Caco-2 (cell line): ENCODE measurements around the gene EFNA2. TPM values are rescaled to one million over a fixed set of nuclear protein-coding genes. Genes with fewer than 3 reads are reported as not detected.

Experiments
- BruUV-seq: library from RNA; stranded (reverse); fragments of 400-500 nt; replicated peaks from 2 replicates; lab custom pipeline; 2021; lab: Mats Ljungman, UMichigan
- CTCF ChIA-PET: fragments of 300-600 bp; sonication (Branson Sonifier 250); formaldehyde crosslinking; loops from one replicate; lab custom pipeline; 2022; ENCODE audit warnings: antibody characterized with exemption; lab: Charles Lee
- POLR2A ChIA-PET: fragments of 300-600 bp; sonication (Branson Sonifier 250); formaldehyde crosslinking; loops from one replicate; lab custom pipeline; 2022; ENCODE audit warnings: antibody characterized with exemption; lab: Charles Lee
- DNase-seq, 2 experiments: peaks; one replicate each; pipeline versions ENCODE4 v3.0.0 to v3.0.0-alpha.2; 2020 to 2022
- H3K27me3 ChIP-seq: replicated peaks from 2 replicates; pipeline ENCODE4 v1.6.0; 2011; ENCODE audit warnings: low read length; ENCODE audit not compliant: control insufficient read depth, insufficient read depth
- H3K36me3 ChIP-seq: 2 replicates; pipeline ENCODE4 v1.5.1; 2011; ENCODE audit warnings: low read length; ENCODE audit not compliant: control insufficient read depth, insufficient read depth
- H3K4me1 ChIP-seq: fragments of 250-450 bp; sonication (Bioruptor Pico); 2 replicates; pipeline ENCODE4 v1.5.1; 2020; ENCODE audit warnings: mild to moderate bottlenecking
- H3K4me3 ChIP-seq: 2 replicates; pipeline ENCODE4 v1.5.1; 2011; ENCODE audit warnings: low read depth, mild to moderate bottlenecking, control low read depth, low read length
- H3K9me3 ChIP-seq: fragments of 250-450 bp; sonication (Bioruptor Pico); 2 replicates; pipeline ENCODE4 v1.5.1; 2020; ENCODE audit warnings: mild to moderate bottlenecking, moderate library complexity
- H3K27ac Mint-ChIP-seq: one replicate; pipeline ENCODE4 v1.8.0; 2022; ENCODE audit warnings: mixed read lengths; ENCODE audit not compliant: unreplicated experiment
- H3K27me3 Mint-ChIP-seq: one replicate; pipeline ENCODE4 v1.8.0; 2022; ENCODE audit warnings: mixed read lengths; ENCODE audit not compliant: insufficient read depth, unreplicated experiment
- H3K36me3 Mint-ChIP-seq: one replicate; pipeline ENCODE4 v1.8.0; 2022; ENCODE audit warnings: mild to moderate bottlenecking, mixed read lengths; ENCODE audit not compliant: insufficient read depth, unreplicated experiment
- H3K4me1 Mint-ChIP-seq: one replicate; pipeline ENCODE4 v1.8.0; 2022; ENCODE audit warnings: low read depth, mixed read lengths; ENCODE audit not compliant: unreplicated experiment
- H3K4me3 Mint-ChIP-seq: one replicate; pipeline ENCODE4 v1.8.0; 2022; ENCODE audit warnings: mild to moderate bottlenecking, moderate library complexity, mixed read lengths; ENCODE audit not compliant: unreplicated experiment
- H3K9me3 Mint-ChIP-seq: one replicate; pipeline ENCODE4 v1.8.0; 2022; ENCODE audit warnings: mixed read lengths; ENCODE audit not compliant: unreplicated experiment
- intact Hi-C: fragments of 100-400 bp; cut with micrococcal nuclease; formaldehyde crosslinking; loops from one replicate; pipeline ENCODE4 v1.10.0; 2022; ENCODE audit not compliant: unreplicated experiment
- total RNA-seq: library from RNA; stranded (reverse); gene quantifications from 2 replicates; pipeline ENCODE4 v1.2.3, GENCODE V29; 2022
- TF ChIP-seq, protein P1 (sequence below), 2 experiments: fragments of 200-600 bp in 1 of 2; IDR thresholded peaks; 1 replicate in 1 of 2; 2 replicates in 1 of 2; pipeline versions ENCODE4 v1.5.1 to v1.8.0; 2011 to 2022; ENCODE audit warnings: antibody characterized with exemption in 1 of 2, control low read depth in 1 of 2, inconsistent platforms in 1 of 2, low read depth in 1 of 2, low read length in 1 of 2, mild to moderate bottlenecking in 1 of 2, moderate library complexity in 1 of 2; ENCODE audit not compliant: insufficient read depth in 1 of 2, severe bottlenecking in 1 of 2, unreplicated experiment in 1 of 2

Gene EFNA2
- total RNA-seq, 1 experiment from 2014 or later, result 18.6 TPM

DNA sequence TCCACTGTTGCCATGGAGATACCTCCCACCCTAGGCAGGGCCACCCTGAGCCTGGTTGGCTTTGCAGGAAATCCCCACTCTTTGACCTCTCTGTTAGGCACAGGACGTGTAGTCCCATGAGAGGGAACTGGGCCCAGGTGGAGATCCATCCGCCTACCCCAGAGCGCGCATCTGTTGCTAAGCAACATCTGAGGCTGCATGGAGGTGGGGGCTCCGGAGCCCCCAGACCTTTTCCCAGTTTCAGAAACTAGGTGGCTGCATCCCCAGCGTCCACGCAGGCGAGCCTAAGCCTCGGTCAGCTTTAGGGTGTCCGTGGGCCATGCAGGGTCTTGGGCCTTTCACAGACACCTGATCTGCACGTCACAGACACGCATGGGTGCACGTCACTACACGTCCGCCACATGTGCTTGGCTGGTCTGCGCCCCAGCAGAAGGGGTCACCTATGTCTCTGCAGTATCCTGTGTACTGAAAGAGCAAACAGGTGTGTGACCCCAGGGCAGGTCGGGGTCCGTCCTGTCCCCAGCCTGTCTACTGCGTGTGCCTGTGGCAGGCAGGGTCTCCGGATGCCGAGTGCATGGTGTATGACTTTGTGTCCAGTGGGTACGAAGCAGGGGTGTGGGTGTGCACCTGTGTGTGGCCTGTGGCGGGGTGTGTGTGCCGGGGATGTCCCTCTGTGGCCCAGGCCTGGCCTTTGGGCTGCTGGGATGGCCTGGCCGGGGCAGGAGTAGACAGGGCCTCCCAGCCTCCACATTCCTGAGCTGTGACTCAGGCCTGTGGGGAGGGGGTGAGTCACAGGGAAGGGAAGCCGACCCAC, 20.7 kb upstream of the EFNA2 start:
- Histone ChIP-seq H3K36me3 (no peaks in the 10 kb centered on the region), H3K4me1 (peaks cover 58% of the 10 kb centered on the region), H3K4me3 (peak overlapping the region; percentile 8), H3K9me3 (no peaks in the 10 kb centered on the region), H3K27me3 (no peaks in the 10 kb centered on the region)
- Mint-ChIP-seq H3K9me3 (no peaks in the 10 kb centered on the region), H3K27me3 (no peaks in the 10 kb centered on the region), H3K4me1 (peaks cover 35% of the 10 kb centered on the region), H3K27ac (peak overlapping the region; percentile 97), H3K4me3 (peak overlapping the region; percentile 79), H3K36me3 (peaks cover 70% of the 10 kb centered on the region)
- intact Hi-C loops, result no loop called here
- ChIA-PET POLR2A (interaction anchor here (0.8 to 3.5 kb wide), 4 partner anchors 10 to 20 kb away, joined by 4 to 70 read pairs (median 20); partner anchors contain the start of genes FAM174C and MIDN), CTCF (interaction anchor here (0.7 to 5.4 kb wide), 3 partner anchors 12 to 20 kb away, joined by 4 to 440 read pairs (median 37); no protein-coding TSS in a partner anchor)
- BruUV-seq, result TSS peak; percentile 12
- TF ChIP-seq, protein P1, sequence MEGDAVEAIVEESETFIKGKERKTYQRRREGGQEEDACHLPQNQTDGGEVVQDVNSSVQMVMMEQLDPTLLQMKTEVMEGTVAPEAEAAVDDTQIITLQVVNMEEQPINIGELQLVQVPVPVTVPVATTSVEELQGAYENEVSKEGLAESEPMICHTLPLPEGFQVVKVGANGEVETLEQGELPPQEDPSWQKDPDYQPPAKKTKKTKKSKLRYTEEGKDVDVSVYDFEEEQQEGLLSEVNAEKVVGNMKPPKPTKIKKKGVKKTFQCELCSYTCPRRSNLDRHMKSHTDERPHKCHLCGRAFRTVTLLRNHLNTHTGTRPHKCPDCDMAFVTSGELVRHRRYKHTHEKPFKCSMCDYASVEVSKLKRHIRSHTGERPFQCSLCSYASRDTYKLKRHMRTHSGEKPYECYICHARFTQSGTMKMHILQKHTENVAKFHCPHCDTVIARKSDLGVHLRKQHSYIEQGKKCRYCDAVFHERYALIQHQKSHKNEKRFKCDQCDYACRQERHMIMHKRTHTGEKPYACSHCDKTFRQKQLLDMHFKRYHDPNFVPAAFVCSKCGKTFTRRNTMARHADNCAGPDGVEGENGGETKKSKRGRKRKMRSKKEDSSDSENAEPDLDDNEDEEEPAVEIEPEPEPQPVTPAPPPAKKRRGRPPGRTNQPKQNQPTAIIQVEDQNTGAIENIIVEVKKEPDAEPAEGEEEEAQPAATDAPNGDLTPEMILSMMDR (IDR thresholded peaks at IDR 0.05; ENCODE audit: insufficient read depth in 1 of 2, low read depth in 1 of 2, low read length in 1 of 2, severe bottlenecking in 1 of 2, unreplicated experiment in 1 of 2), result no peak
- peak; percentile 91 to 92 for DNase-seq

DNA sequence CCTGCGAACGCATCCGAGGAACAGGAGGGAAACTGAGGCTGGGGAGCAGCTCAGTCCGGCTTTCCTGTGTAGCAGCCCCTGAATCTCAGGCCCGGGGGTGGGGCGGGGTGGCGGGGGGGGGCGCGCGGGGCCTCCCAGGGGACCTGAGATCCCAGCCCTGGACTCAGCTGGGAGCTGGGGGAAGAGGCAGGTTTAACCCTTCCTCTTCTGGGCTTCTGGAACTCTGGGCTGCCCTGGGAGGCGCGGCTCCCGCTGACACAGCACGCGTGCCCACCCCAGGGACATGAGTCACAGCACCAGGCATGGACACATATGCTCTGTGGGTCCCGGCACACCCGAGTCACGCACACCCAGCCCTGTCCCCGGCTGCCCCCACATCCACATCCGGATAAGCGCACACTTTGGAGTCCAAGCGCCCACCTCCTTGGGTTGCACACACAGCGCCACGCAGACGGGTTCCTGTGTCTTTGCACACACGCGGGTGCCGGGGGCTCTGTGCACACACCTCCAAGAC, 20.0 kb upstream of the EFNA2 start:
- peak overlapping the region; percentile 58 for H3K4me3 ChIP-seq

More for the DNA sequence above, 20.0 kb upstream of the EFNA2 start:
- peak overlapping the region; percentile 79 for H3K4me3 Mint-ChIP-seq
- TF ChIP-seq, protein P1 (IDR thresholded peaks at IDR 0.05; ENCODE audit: insufficient read depth in 1 of 2, low read depth in 1 of 2, low read length in 1 of 2, severe bottlenecking in 1 of 2, unreplicated experiment in 1 of 2), result no peak
- H3K36me3 Mint-ChIP-seq, result peaks cover 70% of the 10 kb centered on the region
- POLR2A ChIA-PET, result interaction anchor here (0.8 to 3.5 kb wide), 4 partner anchors 10 to 21 kb away, joined by 4 to 70 read pairs (median 20); partner anchors contain the start of genes FAM174C and MIDN
- H3K27ac Mint-ChIP-seq, result peak overlapping the region; percentile 97
- peaks cover 39% of the 10 kb centered on the region for H3K4me1 Mint-ChIP-seq
- intact Hi-C loops, result loop anchor here (1.0 kb wide), 1 partner anchor 12 kb away; no protein-coding TSS in a partner anchor
- no peaks in the 10 kb centered on the region for H3K27me3 Mint-ChIP-seq
- no peaks in the 10 kb centered on the region for H3K27me3 ChIP-seq
- CTCF ChIA-PET, result interaction anchor here (0.7 to 5.4 kb wide), 6 partner anchors 12 to 200 kb away, joined by 4 to 440 read pairs (median 14); partner anchors contain the start of gene ATP5F1D
- BruUV-seq, result no TSS peak
- no peaks in the 10 kb centered on the region for H3K36me3 ChIP-seq
- peak in 1 of 2 experiments; percentile 59 for DNase-seq
- H3K9me3 ChIP-seq, result no peaks in the 10 kb centered on the region
- H3K4me1 ChIP-seq, result peaks cover 58% of the 10 kb centered on the region
- H3K9me3 Mint-ChIP-seq, result no peaks in the 10 kb centered on the region
